GM12878 (cell line): ENCODE results near the gene FDXR. TPM values are rescaled to one million over a fixed set of nuclear protein-coding genes. Genes with fewer than 3 reads are reported as not detected.

ENCODE experiments used
- ATAC-seq: fragments of 200-7000 bp; cut with Tn5 transposase; 3 replicates; pipeline ENCODE4 v1.9.1; 2020; ENCODE audit warnings: mild to moderate bottlenecking, moderate library complexity
- BruUV-seq: library from RNA; stranded (reverse); fragments of 400-500 nt; replicated peaks from 2 replicates; lab custom pipeline; 2021; lab: Mats Ljungman, UMichigan
- CTCF ChIA-PET: fragments of 300-600 bp; sonication (Branson Sonifier 250); formaldehyde crosslinking; extraction: SDS; loops from one replicate; lab custom pipeline; 2021; ENCODE audit warnings: inconsistent platforms; lab: Yijun Ruan, JAX
- POLR2A ChIA-PET: fragments of 350-600 bp; formaldehyde crosslinking; extraction: SDS; loops from one replicate; lab custom pipeline; 2021; ENCODE audit warnings: inconsistent platforms; lab: Charles Lee
- RAD21 ChIA-PET: fragments of 300-600 bp; sonication (Branson Sonifier 250); formaldehyde crosslinking; loops from one replicate; lab custom pipeline; 2023; ENCODE audit warnings: antibody characterized with exemption; ENCODE audit not compliant: unreplicated experiment; lab: Charles Lee
- SMC1A ChIA-PET: fragments of 300-600 bp; sonication (Branson Sonifier 250); formaldehyde crosslinking; loops from one replicate; lab custom pipeline; 2023; ENCODE audit not compliant: unreplicated experiment, uncharacterized antibody; lab: Charles Lee
- DNase-seq: peaks from one replicate; pipeline ENCODE4 v3.0.0-alpha.2; 2011; ENCODE audit warnings: low read depth, low spot score
- FAIRE-seq: peaks from 3 replicates; lab custom pipeline; 2011; peaks lifted over from hg19 to GRCh38; lab: Jason Lieb, UNC
- H2AFZ ChIP-seq: 2 replicates; pipeline ENCODE4 v1.6.0; 2011; ENCODE audit warnings: low read depth, low read length, control low read depth; ENCODE audit not compliant: control insufficient read depth
- H3K27ac ChIP-seq: 2 replicates; pipeline ENCODE4 v1.5.1; 2011; ENCODE audit warnings: control low read depth; ENCODE audit not compliant: control insufficient read depth, insufficient read depth
- H3K27me3 ChIP-seq, 2 experiments: replicated peaks in 1 of 2; 2 replicates each; pipeline versions ENCODE4 v1.6.0 to v1.6.1; 2011; ENCODE audit warnings: low read length in 1 of 2; ENCODE audit not compliant: control insufficient read depth in 2 of 2, insufficient read depth in 2 of 2
- H3K36me3 ChIP-seq, 2 experiments: 2 replicates each; pipeline ENCODE4 v1.5.1; 2011; ENCODE audit warnings: low read length in 1 of 2; ENCODE audit not compliant: control insufficient read depth in 2 of 2, insufficient read depth in 2 of 2
- H3K4me1 ChIP-seq: 2 replicates; pipeline ENCODE4 v1.6.1; 2011; ENCODE audit warnings: mild to moderate bottlenecking, low read length, moderate library complexity, mixed read lengths; ENCODE audit not compliant: control insufficient read depth, insufficient read depth
- H3K4me2 ChIP-seq: 2 replicates; pipeline ENCODE4 v1.6.0; 2011; ENCODE audit warnings: control low read depth; ENCODE audit not compliant: control insufficient read depth, insufficient read depth
- H3K4me3 ChIP-seq: fragments of 200-600 bp; sonication (generic); 2 replicates; pipeline ENCODE4 v1.5.1; 2016
- H3K79me2 ChIP-seq: 2 replicates; pipeline ENCODE4 v1.6.0; 2011; ENCODE audit warnings: low read length; ENCODE audit not compliant: control insufficient read depth, insufficient read depth
- H3K9ac ChIP-seq: 2 replicates; pipeline ENCODE4 v1.8.0; 2011; ENCODE audit warnings: low read length, control low read depth, mixed read lengths; ENCODE audit not compliant: control insufficient read depth, insufficient read depth
- H3K9me3 ChIP-seq: replicated peaks from 3 replicates; pipeline ENCODE4 v1.5.1; 2011; ENCODE audit warnings: mild to moderate bottlenecking, low read length; ENCODE audit not compliant: control insufficient read depth, insufficient read depth
- H4K20me1 ChIP-seq: 2 replicates; pipeline ENCODE4 v1.6.0; 2011; ENCODE audit not compliant: control insufficient read depth, insufficient read depth
- CHD1 ChIP-seq: IDR thresholded peaks from 2 replicates; pipeline ENCODE4 v1.6.1; 2012; ENCODE audit warnings: low read depth, low read length, improper control_type of control experiment
- E2F4 ChIP-seq: IDR thresholded peaks from 2 replicates; pipeline ENCODE4 v1.6.1; 2012; ENCODE audit warnings: low read depth, low read length, improper control_type of control experiment
- E4F1 ChIP-seq: fragments of 450-650 bp; IDR thresholded peaks from 2 replicates; pipeline ENCODE4 v1.6.1; 2018; ENCODE audit warnings: borderline replicate concordance, mild to moderate bottlenecking; ENCODE audit not compliant: partially characterized antibody
- HCFC1 ChIP-seq: fragments of 150-350 bp; IDR thresholded peaks from 2 replicates; pipeline ENCODE4 v1.6.1; 2014; ENCODE audit warnings: low read length
- MTA2 ChIP-seq: fragments of 450-650 bp; IDR thresholded peaks from 2 replicates; pipeline ENCODE4 v1.6.1; 2016; ENCODE audit warnings: low read depth, mild to moderate bottlenecking, moderate library complexity
- NFXL1 ChIP-seq: fragments of 450-650 bp; IDR thresholded peaks from 2 replicates; pipeline ENCODE4 v1.6.1; 2017; ENCODE audit warnings: antibody characterized with exemption, mild to moderate bottlenecking, borderline replicate concordance
- NRF1 ChIP-seq: conservative IDR thresholded peaks from 2 replicates; pipeline ENCODE4 v1.6.1; 2011; ENCODE audit warnings: mild to moderate bottlenecking, low read depth, low read length, improper control_type of control experiment
- POU2F2 ChIP-seq: IDR thresholded peaks from 3 replicates; pipeline ENCODE4 v1.6.1; 2011; ENCODE audit warnings: low read depth, mild to moderate bottlenecking, low read length, borderline replicate concordance
- WGBS: methylation state at CpG from one replicate; pipeline ENCODE4 v1.1.6; 2016; ENCODE audit warnings: low lambda C conversion rate; ENCODE audit not compliant: insufficient replicate concordance, insufficient coverage; ENCODE audit errors: missing lambda C conversion rate; 5-methylcytosine and 5-hydroxymethylcytosine counted together
- in situ Hi-C: fragments of 300-500 bp; cut with MboI; formaldehyde crosslinking; loops from 9 replicates; pipeline ENCODE4 v1.14.3; 2018; ENCODE audit warnings: mixed read lengths
- intact Hi-C: fragments of 100-400 bp; cut with micrococcal nuclease; formaldehyde crosslinking; loops from one replicate; pipeline ENCODE4 v1.14.2; 2022; ENCODE audit not compliant: unreplicated experiment
- polyA plus RNA-seq, 11 experiments: library from polyadenylated mRNA; depleted of rRNA in 4 of 11; unstranded in 6 of 11; stranded (reverse) in 5 of 11; fragments of >200 nt; fragmentation: Nextera tagmentation in 4 of 11; fragmentation: Illumina TruSeq in 1 of 11; extraction: Ambion mirVana in 4 of 11; extraction: Trizol in 1 of 11; gene quantifications; 1 replicate in 1 of 11; 2 replicates in 10 of 11; pipeline versions ENCODE4 v1.2.1 to v1.2.3, GENCODE V29; 2011 to 2016; ENCODE audit warnings: inconsistent platforms in 2 of 11, missing spikeins in 2 of 11, low read depth in 1 of 11
- total RNA-seq, 4 experiments: library from RNA; depleted of rRNA in 3 of 4; stranded (reverse); fragments of >200 nt in 3 of 4; fragmentation: Illumina TruSeq in 1 of 4; extraction: Trizol in 1 of 4; gene quantifications; 2 replicates each; pipeline versions ENCODE4 v1.2.1 to v1.2.3, GENCODE V29; 2013 to 2021

Gene FDXR
- total and polyA plus RNA-seq, 10 of the 15 experiments (the other 5 are each of a cell fraction or from before 2014, with no cell fraction given) = 0.85 to 162 (median 48.2) TPM

GRCh38 chr17:74879308-74879707 lies 6.5 kb upstream of the FDXR start:
- ChIA-PET RAD21 (interaction anchor here (0.5 kb wide), 1 partner anchor 54 kb away, joined by 3 read pairs; no protein-coding TSS in a partner anchor), SMC1A (interaction anchor here (0.7 kb wide), 1 partner anchor 850 kb away, joined by 3 read pairs; no protein-coding TSS in a partner anchor), CTCF (interaction anchor here (1.3 kb wide), 1 partner anchor 14 kb away, joined by 4 read pairs; no protein-coding TSS in a partner anchor), POLR2A (no interaction called here)
- Histone ChIP-seq H4K20me1 (no peaks in the 10 kb centered on the region), H3K27me3 (no peaks in the 10 kb centered on the region), H3K27ac (no peak overlapping the region), H2AFZ (no peak overlapping the region), H3K36me3 (no peaks in the 10 kb centered on the region), H3K4me1 (no peaks in the 10 kb centered on the region; the same call in 1 of the 2 replicates), H3K9ac (no peak overlapping the region), H3K4me2 (no peak overlapping the region), H3K4me3 (no peak overlapping the region), H3K9me3 (no peaks in the 10 kb centered on the region), H3K79me2 (no peaks in the 10 kb centered on the region)
- TF ChIP-seq E4F1 (no peak), E2F4 (no peak), CHD1 (no peak), POU2F2 (no peak), NRF1 (no peak), HCFC1 (no peak), MTA2 (no peak), NFXL1 (no peak)
- FAIRE-seq (no peak), ATAC-seq (no peak), DNase-seq (no peak)
- intact Hi-C loops = no loop called here
- no TSS peak for BruUV-seq
- WGBS = 26% methylated on average over 16 of the region's 16 CpGs
- in situ Hi-C loops = no loop called here
